ENCODE results near the gene CCDC97. TPM values are rescaled to one million over a fixed set of nuclear protein-coding genes. Genes with fewer than 3 reads are reported as not detected.

Gene CCDC97
- total RNA-seq, 2 experiments from 2014 or later: 15.0 to 36.6 TPM

DNA sequence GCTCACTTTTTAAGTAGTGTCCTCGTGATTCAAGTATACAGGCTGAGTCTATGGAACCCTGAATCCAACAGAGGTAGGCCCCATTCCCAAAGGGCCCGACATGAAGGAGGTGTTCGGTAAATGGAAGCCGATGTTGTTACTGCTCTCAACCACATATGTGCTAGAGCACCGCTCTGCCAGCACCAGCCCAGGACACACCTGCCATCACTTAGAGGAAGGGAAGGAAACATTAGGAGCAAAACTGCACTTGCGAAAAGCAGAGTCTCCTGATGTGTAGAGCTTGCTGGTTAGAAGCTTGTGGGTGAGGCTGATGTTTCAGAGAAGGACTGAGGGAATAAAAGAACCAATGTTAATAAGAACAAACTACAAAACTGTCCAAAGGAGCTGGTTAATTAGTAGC, 9.4 kb upstream of the CCDC97 start:
- Histone ChIP-seq H3K27ac (ENCODE audit: low read depth, low read length, poor library complexity, severe bottlenecking) (no peak overlapping the region), H3K4me1 (ENCODE audit: insufficient read depth, low read length, poor library complexity, severe bottlenecking) (peaks cover 16% of the 10 kb centered on the region), H3K79me2 (ENCODE audit: insufficient read depth, low read depth, low read length) (no peaks in the 10 kb centered on the region), H3K4me2 (ENCODE audit: low read length) (no peak overlapping the region), H3K9me3 (ENCODE audit: low read length) (no peaks in the 10 kb centered on the region), H4K20me1 (ENCODE audit: insufficient read depth, low read length) (no peaks in the 10 kb centered on the region), H2AFZ (ENCODE audit: low read length) (no peak overlapping the region), H3K4me3 (ENCODE audit: low read depth, low read length, poor library complexity, severe bottlenecking) (no peak overlapping the region), H3K36me3 (ENCODE audit: insufficient read depth, low read length) (peaks cover 100% of the 10 kb centered on the region), H3K9me2 (ENCODE audit: insufficient read depth, low read length) (no peaks in the 10 kb centered on the region)
- no peak for DNase-seq (ENCODE audit: low spot score)
- BruUV-seq (replicated peaks): no TSS peak
- TF ChIP-seq, protein P1, sequence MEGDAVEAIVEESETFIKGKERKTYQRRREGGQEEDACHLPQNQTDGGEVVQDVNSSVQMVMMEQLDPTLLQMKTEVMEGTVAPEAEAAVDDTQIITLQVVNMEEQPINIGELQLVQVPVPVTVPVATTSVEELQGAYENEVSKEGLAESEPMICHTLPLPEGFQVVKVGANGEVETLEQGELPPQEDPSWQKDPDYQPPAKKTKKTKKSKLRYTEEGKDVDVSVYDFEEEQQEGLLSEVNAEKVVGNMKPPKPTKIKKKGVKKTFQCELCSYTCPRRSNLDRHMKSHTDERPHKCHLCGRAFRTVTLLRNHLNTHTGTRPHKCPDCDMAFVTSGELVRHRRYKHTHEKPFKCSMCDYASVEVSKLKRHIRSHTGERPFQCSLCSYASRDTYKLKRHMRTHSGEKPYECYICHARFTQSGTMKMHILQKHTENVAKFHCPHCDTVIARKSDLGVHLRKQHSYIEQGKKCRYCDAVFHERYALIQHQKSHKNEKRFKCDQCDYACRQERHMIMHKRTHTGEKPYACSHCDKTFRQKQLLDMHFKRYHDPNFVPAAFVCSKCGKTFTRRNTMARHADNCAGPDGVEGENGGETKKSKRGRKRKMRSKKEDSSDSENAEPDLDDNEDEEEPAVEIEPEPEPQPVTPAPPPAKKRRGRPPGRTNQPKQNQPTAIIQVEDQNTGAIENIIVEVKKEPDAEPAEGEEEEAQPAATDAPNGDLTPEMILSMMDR (conservative IDR thresholded peaks at IDR 0.05; ENCODE audit: low read length): no peak
- no peak for TF ChIP-seq EZH2phosphoT487 (IDR thresholded peaks at IDR 0.05; ENCODE audit: borderline replicate concordance, low read depth, low read length)
- intact Hi-C loops (cut with micrococcal nuclease; ENCODE audit: unreplicated experiment): no loop called here
- ChIA-PET POLR2A (interaction anchor here (0.6 kb wide), 2 partner anchors 32 to 871 kb away, joined by 3 to 6 read pairs; no protein-coding TSS in a partner anchor), CTCF (ENCODE audit: unreplicated experiment) (no interaction called here)

DNA sequence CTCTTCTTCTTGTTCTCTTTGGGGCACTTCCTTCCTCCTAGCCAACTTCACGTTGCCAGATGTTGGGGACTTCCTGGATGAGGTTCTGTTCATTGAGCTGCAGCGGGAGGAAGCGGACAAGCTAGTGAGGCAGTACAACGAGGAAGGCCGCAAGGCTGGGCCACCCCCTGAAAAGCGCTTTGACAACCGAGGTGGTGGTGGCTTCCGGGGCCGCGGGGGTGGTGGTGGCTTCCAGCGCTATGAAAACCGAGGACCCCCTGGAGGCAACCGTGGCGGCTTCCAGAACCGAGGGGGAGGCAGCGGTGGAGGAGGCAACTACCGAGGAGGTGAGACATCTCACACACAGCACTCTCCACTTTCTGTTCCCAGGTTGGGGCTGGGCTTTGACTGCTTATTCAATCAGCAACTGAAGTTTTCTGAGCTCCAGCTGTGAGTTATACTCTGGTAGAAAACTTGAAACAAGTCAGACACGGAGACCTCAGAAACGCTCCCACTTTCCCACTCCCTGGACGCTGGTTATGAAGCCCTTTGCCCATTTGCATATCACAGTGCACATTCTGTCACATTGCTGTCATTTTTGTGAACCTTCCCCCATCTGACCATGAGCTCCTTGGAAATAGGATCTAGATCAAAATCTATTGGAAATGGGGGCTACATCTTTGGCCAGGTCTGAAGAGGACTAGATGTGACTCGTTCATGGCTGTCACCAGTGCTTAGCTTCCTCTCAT, 7.2 kb upstream of the CCDC97 start:
- Histone ChIP-seq H3K4me3 (ENCODE audit: low read depth, low read length, poor library complexity, severe bottlenecking) (no peak overlapping the region), H4K20me1 (ENCODE audit: insufficient read depth, low read length) (no peaks in the 10 kb centered on the region), H3K4me2 (ENCODE audit: low read length) (no peak overlapping the region), H2AFZ (ENCODE audit: low read length) (no peak overlapping the region), H3K79me2 (ENCODE audit: insufficient read depth, low read depth, low read length) (no peaks in the 10 kb centered on the region), H3K4me1 (ENCODE audit: insufficient read depth, low read length, poor library complexity, severe bottlenecking) (peaks cover 16% of the 10 kb centered on the region), H3K9me3 (ENCODE audit: low read length) (no peaks in the 10 kb centered on the region), H3K9me2 (ENCODE audit: insufficient read depth, low read length) (no peaks in the 10 kb centered on the region), H3K27ac (ENCODE audit: low read depth, low read length, poor library complexity, severe bottlenecking) (no peak overlapping the region), H3K36me3 (ENCODE audit: insufficient read depth, low read length) (peaks cover 100% of the 10 kb centered on the region)
- BruUV-seq (replicated peaks): no TSS peak
- TF ChIP-seq, protein P1 (conservative IDR thresholded peaks at IDR 0.05; ENCODE audit: low read length): no peak
- TF ChIP-seq EZH2phosphoT487 (IDR thresholded peaks at IDR 0.05; ENCODE audit: borderline replicate concordance, low read depth, low read length): no peak
- CTCF ChIA-PET (ENCODE audit: unreplicated experiment): no interaction called here
- POLR2A ChIA-PET: no interaction called here
- DNase-seq (ENCODE audit: low spot score): no peak
- intact Hi-C loops (cut with micrococcal nuclease; ENCODE audit: unreplicated experiment): no loop called here

DNA sequence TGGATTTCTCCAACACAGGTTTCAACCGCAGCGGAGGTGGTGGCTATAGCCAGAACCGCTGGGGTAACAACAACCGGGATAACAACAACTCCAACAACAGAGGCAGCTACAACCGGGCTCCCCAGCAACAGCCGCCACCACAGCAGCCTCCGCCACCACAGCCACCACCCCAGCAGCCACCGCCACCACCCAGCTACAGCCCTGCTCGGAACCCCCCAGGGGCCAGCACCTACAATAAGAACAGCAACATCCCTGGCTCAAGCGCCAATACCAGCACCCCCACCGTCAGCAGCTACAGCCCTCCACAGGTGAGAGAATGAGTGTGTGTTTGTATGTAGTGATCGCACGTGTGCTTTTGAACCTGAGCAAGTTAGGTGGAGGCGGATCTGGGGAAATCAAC, 6.0 kb upstream of the CCDC97 start:
- BruUV-seq (replicated peaks): no TSS peak
- Histone ChIP-seq H3K27ac (ENCODE audit: low read depth, low read length, poor library complexity, severe bottlenecking) (no peak overlapping the region), H3K4me3 (ENCODE audit: low read depth, low read length, poor library complexity, severe bottlenecking) (no peak overlapping the region), H3K4me1 (ENCODE audit: insufficient read depth, low read length, poor library complexity, severe bottlenecking) (peaks cover 27% of the 10 kb centered on the region), H3K9me2 (ENCODE audit: insufficient read depth, low read length) (no peaks in the 10 kb centered on the region), H3K79me2 (ENCODE audit: insufficient read depth, low read depth, low read length) (no peaks in the 10 kb centered on the region), H2AFZ (ENCODE audit: low read length) (no peak overlapping the region), H3K4me2 (ENCODE audit: low read length) (no peak overlapping the region), H3K9me3 (ENCODE audit: low read length) (no peaks in the 10 kb centered on the region), H3K36me3 (ENCODE audit: insufficient read depth, low read length) (peaks cover 100% of the 10 kb centered on the region), H4K20me1 (ENCODE audit: insufficient read depth, low read length) (no peaks in the 10 kb centered on the region)
- no peak for TF ChIP-seq EZH2phosphoT487 (IDR thresholded peaks at IDR 0.05; ENCODE audit: borderline replicate concordance, low read depth, low read length)
- TF ChIP-seq, protein P1 (conservative IDR thresholded peaks at IDR 0.05; ENCODE audit: low read length): no peak
- CTCF ChIA-PET (ENCODE audit: unreplicated experiment): no interaction called here
- POLR2A ChIA-PET: no interaction called here
- no peak for DNase-seq (ENCODE audit: low spot score)
- intact Hi-C loops (cut with micrococcal nuclease; ENCODE audit: unreplicated experiment): no loop called here
